Cardiac fibroblast (primary cell): ENCODE results near the gene TBC1D14.
A peak's percentile ranks its signal among the peaks of the same experiment; 100 is the strongest.

Experiments used
- DNase-seq, 2 donors: peaks; one replicate each; pipeline versions ENCODE4 v3.0.0 to v3.0.0-alpha.2; 2010; ENCODE audit warnings: low read depth in 2 of 2
- H3K4me3 ChIP-seq, 2 donors: replicated peaks in 1 of 2; 1 replicate in 1 of 2; 2 replicates in 1 of 2; pipeline ENCODE4 v1.5.1; 2011; ENCODE audit warnings: low read depth in 2 of 2, low read length in 2 of 2, mild to moderate bottlenecking in 2 of 2, moderate library complexity in 1 of 2
- TF ChIP-seq, protein P1 (sequence below): IDR thresholded peaks from one replicate; pipeline ENCODE4 v1.5.1; 2011; ENCODE audit warnings: low read depth, mild to moderate bottlenecking, low read length, inconsistent platforms

Gene TBC1D14

DNA sequence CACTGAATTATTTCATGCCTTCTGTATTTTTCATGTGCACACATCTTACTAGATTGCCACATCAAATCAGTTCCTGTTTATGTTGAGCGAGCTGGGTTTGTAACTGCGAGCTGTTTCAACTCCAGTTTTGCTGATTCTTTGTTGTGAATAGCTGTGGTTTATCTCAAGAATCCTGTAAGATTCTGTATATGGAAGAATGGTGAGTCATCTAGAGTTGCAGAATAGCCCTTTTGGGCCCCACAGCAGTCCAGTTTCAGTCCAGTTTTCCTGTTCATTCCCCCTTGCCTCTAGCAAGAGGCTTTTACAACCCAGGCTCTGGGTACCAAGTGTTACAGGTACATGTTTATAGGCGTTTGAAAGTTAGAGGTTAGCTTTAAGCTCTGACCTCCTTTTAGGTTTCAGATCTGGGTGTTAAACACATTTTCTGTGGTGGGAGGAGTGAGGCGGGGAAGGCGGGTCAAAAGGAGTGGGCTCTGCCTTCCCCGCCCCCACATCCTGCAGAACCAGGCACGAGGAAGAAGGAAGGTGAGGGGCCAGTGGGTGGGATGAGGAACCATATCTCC lies 32.7 kb downstream of the TBC1D14 start:
- DNase-seq: peak; percentile 95 to 96
- no peak overlapping the region for H3K4me3 ChIP-seq
- TF ChIP-seq, protein P1, sequence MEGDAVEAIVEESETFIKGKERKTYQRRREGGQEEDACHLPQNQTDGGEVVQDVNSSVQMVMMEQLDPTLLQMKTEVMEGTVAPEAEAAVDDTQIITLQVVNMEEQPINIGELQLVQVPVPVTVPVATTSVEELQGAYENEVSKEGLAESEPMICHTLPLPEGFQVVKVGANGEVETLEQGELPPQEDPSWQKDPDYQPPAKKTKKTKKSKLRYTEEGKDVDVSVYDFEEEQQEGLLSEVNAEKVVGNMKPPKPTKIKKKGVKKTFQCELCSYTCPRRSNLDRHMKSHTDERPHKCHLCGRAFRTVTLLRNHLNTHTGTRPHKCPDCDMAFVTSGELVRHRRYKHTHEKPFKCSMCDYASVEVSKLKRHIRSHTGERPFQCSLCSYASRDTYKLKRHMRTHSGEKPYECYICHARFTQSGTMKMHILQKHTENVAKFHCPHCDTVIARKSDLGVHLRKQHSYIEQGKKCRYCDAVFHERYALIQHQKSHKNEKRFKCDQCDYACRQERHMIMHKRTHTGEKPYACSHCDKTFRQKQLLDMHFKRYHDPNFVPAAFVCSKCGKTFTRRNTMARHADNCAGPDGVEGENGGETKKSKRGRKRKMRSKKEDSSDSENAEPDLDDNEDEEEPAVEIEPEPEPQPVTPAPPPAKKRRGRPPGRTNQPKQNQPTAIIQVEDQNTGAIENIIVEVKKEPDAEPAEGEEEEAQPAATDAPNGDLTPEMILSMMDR: no peak

DNA sequence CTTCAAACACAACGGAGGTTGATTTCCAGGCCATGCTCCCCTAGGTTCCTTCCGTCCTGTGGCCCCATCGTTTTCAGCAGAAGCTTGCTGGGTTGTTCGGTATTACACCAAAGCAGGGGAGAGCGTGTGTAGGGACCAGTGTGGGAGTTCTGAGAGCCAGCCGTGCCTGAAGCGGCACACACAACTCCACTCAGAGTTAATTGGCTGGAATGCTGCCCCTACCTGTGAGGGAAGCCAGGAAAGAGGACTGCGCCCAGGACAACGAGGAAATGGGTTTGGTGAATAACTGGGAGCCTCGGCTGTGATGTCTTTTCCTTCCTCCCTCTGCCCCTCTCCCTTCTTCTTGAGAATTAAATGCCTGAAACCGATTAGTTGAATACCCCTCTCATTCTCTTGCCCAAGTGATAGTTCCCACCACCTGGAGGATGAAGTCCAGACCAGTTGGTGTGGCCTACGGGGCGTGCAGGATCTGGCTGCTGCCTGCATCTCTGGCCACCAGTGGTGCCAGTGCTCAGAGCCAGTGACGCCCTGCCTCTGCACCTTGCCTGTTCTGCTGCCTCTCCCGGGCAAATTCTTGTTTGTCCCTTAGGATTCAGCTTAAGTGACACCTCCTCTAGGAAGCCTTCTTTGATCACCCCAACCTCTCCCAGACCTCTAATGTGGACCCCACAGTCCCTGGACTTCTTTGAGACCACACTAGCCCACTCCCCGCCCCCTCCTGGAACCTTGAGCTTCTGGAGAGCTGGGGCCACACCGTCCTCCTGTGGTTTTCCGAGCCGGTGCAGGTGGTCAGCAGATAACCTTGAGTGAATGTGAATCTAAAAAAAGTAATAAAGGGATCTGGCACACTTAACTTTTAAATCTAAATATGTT lies 33.6 kb downstream of the TBC1D14 start:
- no peak overlapping the region for H3K4me3 ChIP-seq
- DNase-seq: no peak
- TF ChIP-seq, protein P1: no peak

DNA sequence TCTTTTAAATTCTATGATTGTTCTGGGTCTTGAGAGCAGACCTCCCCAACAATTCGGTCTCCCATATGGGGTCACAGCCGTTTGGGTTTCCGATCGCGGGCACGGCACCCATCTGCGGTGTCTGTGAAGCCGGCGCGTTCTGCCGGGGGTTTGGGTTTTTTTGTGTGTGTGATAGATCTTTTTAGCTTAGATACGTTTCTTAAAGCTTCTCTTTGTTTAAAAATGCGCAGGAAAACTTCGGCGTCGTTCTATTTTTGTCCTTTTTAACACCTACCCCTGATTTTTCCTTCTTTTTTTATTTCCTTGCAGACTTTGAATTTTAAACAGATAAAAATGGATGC lies 34.2 kb downstream of the TBC1D14 start:
- DNase-seq: no peak
- TF ChIP-seq, protein P1: no peak
- H3K4me3 ChIP-seq: no peak overlapping the region

DNA sequence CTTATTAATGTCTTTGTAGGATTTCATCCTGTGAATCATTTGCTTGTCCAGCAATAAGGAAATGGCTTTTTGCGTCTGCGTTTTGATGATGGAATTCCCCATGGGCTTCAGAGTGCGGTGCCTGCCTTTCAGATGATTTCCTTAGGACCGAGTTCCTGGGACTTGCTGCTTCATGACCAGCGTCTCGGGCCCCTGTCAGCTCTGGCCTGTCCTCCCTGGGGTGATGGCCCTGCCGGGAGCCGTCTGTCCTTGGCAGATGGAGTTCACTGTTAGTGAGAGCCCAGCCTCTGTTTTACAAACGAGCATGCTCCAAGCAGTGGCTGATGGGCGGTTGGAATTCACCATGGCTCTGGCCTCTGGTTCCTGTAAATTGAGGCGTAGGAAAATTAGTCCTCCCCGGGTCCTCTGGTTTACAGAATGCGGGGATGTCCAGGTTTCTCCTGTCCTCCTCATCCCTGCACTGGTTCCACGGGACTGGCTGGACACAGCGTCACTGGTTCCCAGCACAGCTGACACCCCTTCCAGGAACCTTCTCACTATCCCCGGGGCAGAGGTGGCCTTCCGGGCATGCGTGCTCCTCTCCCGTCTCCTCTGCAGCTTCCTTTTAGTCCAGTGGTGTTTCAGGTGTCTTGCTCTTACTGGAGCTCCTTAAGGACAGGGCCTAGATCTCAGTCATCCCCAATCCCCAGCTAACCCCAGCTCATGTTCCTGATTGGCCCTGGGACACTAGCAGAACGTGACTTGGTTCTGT lies 34.9 kb downstream of the TBC1D14 start:
- TF ChIP-seq, protein P1: no peak
- no peak overlapping the region for H3K4me3 ChIP-seq
- peak; percentile 15 to 54 for DNase-seq

DNA sequence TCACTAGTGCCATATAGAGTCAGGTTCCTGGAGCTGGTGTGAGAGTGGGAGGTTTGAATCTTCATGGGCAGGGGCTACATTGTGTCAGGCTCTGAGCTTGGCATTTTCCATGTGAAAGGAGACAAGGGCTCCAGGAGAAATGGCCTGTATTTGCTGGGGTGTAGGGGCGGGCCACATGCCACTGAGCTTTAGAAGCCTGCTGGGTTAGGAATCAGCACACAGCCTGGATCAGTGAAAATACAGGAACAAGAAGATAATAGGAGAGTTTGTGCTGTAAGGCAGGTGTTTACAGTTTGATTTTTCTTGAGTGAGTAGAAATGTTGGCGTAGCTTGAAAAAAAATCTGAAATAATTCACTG lies 35.4 kb downstream of the TBC1D14 start:
- TF ChIP-seq, protein P1: no peak
- no peak for DNase-seq

DNA sequence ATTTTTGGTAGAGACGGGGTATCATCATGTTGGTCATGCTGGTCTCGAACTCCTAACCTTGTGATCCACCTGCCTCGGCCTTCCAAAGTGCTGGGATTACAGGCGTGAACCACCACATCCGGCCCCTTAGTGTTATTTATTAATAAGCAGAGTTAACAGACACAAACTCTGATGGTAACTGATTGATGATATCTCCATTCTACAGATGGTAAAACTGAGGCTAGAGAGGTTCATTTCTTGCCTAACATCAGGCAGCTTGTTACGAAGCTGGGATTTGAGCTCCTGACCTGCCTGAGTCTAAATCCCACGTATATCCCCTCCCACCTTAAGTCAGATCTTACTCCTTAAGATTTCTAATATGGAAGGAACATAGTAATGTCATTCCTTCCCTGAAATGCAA lies 36.9 kb downstream of the TBC1D14 start:
- DNase-seq: no peak
- no peak overlapping the region for H3K4me3 ChIP-seq
- TF ChIP-seq, protein P1: no peak

More for the DNA sequence above, 35.4 kb downstream of the TBC1D14 start:
- H3K4me3 ChIP-seq: no peak overlapping the region
